Medulla oblongata (tissue), 1 donor: ENCODE measurements around the gene DENND4C.
"Not testable (repeated sequence)": the region's sequence is repeated elsewhere in the genome, so short reads cannot be mapped to it uniquely, and the experiment has no call there.

Source experiments
- DNase-seq: peaks from one replicate; pipeline ENCODE4 v3.0.0-alpha.2; 2015; ENCODE audit errors: extremely low spot score

DENND4C gene

DNA sequence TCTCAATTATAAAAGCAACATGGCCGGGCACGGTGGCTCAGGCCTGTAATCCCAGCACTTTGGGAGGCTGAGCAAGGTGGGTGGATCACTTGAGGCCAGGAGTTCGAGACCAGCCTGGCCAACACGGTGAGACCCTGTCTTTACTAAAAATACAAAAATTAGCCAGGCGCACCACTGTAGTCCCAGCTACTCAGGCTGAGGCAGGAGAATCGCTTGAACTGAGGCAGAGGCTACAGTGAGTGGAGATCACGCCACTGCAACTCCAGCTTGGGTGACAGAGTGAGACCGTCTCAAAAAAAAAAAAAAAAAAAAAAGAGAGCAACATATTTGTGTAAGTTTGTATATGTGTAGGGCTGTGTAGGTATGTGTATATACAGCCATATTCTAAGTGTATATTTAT, 142.1 kb downstream of the DENND4C start:
- DNase-seq = no peak

DNA sequence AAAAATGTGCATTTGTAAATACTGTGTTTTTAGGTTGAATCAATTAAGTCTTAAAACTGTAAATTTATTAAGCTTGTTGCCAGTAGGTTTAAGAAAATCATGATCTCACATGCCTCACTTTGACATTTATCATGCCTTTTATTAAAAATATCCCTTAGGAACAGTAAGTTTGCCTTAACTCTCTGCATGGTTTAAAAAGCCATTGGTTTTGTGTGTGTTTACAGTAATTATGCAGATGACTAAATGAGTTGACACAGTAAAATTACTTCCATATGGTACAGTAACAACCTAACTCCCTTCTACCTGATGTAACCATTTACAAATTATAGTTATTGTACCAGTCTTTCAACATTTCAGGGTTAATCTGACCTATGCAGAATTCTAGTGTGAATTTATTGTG, 143.0 kb downstream of the DENND4C start:
- no peak for DNase-seq

DNA sequence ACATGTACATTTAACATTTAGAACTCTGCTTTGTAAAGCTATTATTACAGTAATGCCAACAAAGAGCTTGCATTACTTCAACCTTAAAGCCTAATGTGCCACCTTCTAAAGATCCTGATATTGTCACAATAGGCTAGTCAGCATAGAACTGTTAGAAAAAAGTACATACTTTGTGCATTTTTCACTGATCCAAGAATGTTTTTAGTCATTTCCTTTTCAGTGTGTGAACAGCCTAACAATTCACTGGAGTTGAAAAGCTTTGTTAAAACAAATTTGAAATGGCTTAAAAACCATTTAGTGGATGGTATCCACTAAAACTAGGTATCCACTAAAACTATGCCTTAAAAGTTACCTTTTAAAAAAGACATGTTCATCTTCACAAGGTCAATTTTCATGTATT, 145.0 kb downstream of the DENND4C start:
- no peak for DNase-seq

DNA sequence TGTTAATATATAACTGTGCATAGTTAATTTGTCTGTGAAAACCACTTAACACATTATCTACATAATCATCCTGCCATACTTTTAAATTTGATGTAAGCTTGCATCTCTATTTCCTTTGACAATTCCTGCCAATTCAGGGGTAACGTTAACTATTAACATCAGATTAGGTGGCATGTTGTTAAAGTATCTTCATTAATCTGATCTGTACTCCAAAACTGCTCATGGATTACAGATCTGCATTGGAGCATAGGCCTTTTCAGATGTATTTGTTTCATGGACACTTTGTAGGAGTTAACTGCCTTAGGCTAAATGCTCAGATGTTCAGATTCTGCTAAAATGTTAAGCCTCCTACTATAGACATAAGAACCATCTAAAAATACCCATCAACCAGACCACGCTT, 146.4 kb downstream of the DENND4C start:
- DNase-seq = no peak

DNA sequence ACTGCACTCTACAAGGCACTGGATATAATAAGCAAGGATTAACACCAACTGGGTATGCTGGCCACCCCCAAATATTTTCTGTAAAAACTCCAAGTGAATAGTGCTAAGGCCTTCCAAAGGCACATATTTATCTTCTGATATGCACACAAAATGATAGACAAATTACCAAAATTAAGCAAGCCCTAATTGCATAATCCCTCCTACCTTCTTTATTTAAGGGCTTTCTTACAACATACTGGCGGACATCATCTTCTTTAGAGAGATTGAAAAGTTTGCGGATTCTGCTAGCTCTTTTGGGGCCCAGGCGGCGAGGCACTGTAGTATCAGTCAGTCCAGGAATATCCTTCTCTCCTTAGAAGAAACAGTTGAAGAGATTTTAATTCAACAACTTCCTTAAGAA, 147.7 kb downstream of the DENND4C start:
- DNase-seq = no peak

DNA sequence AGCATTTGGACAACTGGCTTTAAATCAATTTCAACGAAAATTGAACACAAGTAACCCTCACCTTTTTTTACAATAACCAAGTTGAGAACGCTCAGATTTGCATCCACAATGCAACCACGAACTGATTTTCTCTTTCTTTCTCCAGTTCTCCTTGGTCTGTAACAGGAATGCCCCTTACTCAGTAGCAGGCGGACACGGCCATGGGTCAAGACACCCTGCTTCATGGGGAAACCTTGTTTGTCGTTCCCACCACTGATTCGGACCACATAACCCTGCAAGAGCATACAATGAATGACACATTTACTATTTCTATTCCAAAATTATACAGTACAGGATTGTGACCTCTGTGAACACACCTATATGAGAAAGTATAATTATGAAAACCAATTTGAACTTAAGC, 148.2 kb downstream of the DENND4C start:
- no peak for DNase-seq

DNA sequence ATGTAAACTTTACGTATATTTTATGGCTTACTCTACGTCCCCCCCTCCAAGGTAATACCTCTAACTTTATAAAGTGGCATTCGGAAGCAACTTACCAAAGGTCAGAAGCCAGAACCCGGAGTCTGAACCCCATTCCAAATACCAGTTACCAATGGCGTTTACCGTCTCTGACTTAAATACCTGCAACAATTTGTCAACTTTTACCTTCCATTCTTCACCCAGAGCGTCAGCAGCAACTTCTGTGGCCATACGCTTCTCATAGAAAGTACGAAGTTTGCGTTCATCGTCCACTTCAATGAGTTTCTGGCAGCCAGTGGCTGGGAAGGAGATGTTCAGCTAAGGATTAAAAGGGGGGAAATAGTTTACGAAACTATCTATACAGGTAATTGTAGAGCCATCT, 148.8 kb downstream of the DENND4C start:
- DNase-seq = peak; percentile 21

DNA sequence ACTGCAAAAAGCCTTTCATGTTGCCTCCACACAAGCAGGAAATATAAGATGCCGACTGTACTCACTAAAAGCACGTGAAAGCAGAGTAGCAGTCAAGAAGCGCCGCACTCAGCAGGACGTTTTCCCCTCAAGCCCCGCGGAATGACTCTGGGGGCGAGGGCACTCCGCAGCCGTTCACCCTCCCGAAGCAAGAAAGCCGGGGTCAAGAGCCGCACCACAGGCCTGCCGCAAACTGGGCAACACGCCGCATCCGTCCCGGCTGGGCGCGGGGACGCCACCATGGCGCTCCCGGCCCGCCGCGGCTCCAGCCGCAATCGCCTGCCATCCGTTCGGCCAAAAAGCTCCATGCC, 149.2 kb downstream of the DENND4C start:
- DNase-seq = no peak

DNA sequence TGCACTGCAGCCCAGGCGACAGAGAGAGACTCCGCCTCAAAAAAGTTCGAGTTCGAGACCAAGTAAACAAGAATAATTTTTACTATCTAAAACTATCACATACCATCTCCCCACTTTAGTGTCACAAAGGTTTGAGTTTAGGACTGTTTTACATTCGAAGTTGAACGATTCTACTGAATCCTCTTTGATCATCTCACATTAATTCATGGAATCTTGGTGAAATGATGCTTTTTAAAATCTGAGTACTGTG, 150.3 kb downstream of the DENND4C start:
- DNase-seq = peak; percentile 8

DNA sequence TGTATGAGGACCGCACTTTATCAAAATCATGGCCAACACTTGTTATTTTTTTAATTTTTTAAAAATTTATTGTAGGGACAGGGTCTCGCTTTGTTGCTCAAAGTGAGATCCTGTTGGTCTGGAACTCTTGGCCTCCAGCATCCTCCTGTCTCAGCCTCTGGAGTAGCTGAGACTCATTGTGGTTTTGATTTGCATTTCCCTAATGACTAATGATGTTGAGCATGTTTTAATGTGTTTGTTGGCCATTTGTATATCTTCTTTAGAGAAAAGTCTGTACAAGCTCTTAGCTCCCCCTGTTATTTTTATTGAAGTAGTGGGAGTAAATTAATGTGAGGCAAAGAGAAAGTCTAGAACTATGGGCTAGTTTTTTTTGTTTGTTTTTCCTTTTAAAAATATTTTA, 151.2 kb downstream of the DENND4C start:
- DNase-seq = no peak

DNA sequence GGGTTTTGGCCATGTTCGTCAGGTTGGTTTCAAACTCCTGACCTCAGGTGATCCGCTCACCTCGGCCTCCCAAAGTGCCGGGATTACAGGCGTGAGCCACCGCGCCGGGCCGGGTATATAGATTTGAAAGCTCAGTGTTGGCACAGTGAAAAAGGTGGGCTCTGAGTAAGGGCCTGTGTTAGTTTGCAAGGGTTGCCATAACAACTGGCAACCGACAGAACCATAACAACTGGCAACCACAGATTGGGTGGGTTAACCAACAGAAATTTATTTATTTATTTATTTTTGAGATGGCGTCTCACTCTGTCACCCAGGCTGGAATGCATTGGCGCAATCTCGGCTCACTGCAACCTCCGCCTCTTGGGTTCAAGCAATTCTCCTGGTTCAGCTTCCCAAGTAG, 154.7 kb downstream of the DENND4C start:
- not testable (repeated sequence) for DNase-seq

DNA sequence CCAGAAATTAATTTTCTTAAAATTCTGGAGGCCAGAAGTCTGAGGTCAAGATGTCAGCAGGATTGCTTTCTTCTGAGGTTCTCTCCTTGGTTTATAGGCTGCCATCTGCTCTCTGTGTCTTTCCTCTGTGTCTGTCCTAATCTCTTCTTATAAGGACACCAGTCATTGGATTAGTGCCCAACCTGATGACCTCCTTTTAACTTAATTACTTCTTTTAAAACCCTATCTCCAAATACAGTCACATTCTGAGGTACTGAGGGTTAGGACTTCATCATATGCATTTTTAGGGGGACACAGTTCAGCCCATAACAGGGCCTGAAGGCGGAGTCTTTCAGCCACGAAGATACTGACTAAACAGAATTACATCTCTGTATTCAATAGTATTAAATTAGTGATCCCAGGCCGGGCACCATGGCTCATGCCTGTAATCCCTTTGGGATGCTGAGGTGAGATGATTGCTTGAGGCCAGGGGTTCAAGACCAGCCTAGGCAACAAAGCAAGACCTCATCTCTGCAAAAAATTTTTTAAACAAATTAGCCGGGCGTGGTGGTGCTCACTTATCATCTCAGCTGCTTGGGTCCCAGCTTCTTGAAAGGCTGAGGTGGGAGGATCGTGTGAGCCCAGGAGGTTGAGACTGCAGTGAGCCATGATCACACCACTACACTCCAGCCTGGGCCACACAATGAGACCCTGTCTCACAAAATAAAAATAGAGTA, 155.5 kb downstream of the DENND4C start:
- DNase-seq = no peak

DNA sequence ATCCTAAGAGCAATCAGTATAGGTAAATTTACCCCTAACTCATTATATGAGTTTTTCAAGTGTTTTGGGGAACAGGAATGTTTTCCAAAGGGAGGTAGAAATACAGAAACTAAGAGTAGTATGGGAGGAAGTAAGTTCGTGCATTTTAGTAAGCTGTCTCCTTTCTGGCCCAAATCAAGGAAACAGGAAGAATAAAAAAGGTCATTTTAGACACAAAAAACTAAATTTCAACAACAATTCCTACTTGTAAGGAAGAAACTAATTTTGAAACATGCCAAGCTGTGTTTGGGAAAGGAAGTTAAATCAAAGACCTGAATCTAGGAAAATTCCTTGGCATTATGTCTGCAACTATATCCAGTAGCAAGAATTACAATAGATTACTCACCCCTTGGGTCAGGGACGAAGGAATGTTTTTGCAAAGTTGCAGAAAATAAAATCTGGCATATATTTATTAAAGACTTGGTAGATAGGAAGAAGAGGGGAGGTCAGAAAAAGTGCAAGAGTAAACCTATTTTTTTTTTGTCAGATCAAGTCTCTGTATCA, 156.1 kb downstream of the DENND4C start:
- DNase-seq = no peak

DNA sequence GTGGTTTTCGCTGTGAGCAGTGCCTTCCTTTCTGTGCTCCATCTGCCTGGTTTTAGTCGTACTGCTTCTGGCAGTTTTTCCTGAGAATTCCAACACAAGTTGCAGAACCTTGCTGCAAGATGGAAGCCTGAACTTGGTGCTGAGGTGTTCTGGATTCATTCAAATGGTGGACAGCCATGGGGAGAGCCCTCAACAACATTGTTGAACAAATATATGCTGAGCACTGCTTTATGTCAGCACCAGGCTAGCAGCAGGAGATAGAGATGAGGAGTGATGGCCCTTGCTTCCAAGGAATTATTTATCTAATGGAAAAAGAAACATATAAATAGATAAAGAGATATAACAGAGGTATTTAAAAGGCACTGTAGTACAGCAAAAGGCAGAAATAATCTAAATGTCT, 156.8 kb downstream of the DENND4C start:
- no peak for DNase-seq

DNA sequence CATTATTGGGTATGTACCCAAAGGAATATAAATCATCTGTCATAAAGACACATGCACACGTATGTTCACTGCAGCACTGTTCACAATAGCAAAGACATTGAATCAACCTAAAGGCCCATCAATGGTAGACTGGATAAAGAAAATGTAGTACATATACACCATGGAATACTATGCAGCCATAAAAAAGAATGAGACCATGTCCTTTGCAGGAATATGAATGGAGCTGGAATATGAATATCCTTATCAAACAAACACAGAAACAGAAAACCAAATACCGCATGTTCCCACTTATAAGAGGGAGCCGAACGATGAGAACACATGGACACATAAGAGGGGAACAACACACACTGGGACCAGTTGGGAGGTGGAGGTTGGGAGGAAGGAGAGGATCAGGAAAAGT, 159.0 kb downstream of the DENND4C start:
- not testable (repeated sequence) for DNase-seq

DNA sequence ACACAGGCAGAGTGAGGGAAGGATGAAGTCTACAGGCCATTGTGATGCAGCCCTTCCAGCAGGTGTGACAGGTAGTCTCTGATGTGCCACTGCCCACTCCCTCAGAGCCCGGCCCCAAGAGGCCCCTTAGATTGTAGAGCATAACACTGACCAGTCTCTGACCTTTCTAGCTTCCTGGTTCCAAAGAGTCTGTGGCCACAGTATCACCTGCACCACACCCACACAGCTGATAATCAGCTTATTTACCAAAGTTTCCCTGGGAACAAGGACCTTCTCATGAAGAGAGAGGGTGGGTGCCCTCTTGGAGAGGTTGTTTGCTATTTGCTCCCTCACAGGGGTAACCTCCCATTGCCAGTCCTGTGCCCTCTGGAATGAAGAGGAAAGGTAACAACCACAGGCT, 167.4 kb downstream of the DENND4C start:
- no peak for DNase-seq

DNA sequence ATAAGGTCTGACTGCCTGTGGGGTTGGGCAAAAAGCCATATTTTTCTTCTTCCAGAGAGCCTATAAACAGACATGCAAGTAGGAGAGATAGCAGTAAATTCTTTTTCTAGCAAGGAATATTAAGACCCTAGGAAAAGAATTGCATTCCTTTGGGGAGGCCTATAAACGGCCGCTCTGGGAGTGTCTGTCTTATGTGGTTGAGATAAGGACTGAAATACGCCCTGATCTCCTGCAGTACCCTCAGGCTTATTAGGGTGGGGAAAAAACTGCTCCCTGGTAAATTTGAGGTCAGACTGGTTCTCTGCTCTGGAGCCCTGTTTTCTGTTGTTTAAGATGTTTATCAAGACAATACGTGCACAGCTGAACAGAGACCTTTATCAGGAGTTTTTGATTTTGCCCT, 172.7 kb downstream of the DENND4C start:
- not testable (repeated sequence) for DNase-seq

DNA sequence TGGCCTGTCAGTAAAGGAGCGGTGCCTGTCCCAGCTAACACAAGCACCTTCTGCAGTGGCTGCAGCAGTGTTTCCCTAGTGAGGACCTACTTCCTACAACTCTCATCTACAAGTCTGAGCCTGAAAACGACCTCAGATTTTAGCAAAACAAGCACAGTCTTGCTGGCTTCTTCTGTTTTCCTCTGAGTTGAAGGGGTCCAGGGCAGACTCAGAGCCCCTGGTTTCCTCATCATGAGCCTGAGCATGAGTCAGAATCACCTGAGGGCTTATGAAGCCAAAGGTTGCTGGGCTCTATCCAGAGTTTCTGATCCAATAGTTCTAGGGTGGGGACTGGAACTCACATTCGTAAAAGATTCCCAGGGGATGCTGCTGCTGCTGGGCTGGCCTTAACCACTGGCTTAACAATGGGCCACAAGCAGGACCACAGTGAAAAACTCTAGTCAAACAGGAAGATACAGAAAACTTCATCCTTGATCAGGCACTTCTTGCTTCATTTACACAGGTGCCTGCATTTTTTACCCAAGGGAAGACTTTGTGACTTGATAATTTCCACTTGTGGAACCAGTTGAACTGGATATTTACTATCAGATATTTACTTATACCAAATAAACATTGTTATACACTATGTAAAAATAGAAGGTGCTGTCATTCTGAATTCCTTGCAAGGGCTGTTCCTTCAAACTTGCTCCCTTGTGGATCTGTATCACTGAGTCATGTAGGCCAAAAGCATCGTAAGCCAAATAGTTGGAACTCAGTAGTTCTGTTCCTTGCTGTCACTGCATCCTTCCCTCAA, 174.0 kb downstream of the DENND4C start:
- no peak for DNase-seq

DNA sequence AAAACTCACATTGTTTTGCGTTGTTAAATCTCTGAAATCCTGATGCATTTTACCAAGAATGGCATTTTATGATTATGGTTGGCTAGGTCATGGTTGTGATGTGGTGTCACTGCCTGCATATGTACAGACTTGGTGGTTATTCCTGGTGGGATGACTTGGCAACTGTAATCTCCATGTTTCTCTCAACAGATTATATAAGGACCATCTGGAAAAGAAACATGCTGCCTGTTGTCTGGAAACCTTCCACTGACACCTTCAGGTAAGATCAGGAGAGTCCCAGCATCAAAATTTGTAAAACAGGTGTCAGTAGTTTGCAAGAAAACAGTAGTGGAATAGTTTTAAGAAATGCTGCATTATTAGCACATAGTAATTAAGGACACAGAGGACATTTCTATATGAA, 175.3 kb downstream of the DENND4C start:
- no peak for DNase-seq

DNA sequence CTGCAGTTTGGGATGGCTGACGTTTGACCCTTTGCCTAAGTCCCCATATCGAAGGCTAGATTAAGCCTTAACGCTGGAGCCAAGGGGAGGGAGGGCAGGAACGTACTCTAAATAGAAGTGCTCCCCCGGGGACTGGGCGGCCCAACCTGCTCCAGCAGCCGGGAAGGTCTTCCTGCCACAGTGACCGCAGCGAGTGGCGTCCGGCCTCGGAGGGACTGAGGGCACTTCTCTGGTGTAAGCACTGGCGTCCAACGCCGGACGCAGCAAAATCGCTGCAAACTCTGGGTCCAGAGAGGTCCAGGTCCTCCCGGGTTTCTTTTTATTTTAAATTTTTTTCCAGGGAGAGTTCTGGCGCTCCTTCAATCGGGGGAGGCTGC, 177.8 kb downstream of the DENND4C start:
- no peak for DNase-seq

DNA sequence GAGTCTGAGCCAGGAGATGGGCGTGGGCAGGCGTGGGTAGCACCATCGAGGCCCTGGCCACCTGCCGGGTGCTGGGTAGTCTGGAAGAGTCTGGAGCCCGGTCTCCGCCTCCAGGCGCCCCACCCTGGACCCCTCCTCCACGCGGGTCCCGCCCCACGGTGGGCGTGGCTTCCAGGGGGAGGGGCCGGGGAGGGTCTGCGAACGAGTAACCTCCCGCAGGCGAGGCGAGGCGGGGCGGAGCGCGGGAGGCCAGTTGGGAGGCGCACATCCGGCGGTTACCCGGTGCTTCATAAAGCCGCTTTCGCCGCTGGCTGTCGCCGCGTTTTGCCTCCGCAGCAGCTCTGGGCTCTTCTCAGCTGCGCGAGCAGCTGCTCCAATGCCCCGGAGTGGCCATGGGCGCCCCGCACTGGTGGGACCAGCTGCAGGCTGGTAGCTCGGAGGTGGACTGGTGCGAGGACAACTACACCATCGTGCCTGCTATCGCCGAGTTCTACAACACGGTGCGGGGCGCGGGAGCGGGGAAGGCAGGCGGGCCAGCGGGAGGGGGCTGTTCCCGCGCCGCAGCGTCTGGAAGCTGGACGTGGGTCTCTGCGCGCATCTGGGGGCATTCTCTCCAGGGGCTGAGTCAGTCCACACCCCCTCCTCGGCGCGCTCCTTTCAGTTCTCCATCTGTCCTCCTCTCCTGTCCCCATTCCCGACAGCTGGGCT, 178.4 kb downstream of the DENND4C start, which contains the start of gene ACER2:
TSS of gene ACER2 (plus strand) at position 317 of the 708 bp plus-strand sequence. CDS start at position 393, 76 bp downstream.
- DNase-seq = peak; percentile 94

DNA sequence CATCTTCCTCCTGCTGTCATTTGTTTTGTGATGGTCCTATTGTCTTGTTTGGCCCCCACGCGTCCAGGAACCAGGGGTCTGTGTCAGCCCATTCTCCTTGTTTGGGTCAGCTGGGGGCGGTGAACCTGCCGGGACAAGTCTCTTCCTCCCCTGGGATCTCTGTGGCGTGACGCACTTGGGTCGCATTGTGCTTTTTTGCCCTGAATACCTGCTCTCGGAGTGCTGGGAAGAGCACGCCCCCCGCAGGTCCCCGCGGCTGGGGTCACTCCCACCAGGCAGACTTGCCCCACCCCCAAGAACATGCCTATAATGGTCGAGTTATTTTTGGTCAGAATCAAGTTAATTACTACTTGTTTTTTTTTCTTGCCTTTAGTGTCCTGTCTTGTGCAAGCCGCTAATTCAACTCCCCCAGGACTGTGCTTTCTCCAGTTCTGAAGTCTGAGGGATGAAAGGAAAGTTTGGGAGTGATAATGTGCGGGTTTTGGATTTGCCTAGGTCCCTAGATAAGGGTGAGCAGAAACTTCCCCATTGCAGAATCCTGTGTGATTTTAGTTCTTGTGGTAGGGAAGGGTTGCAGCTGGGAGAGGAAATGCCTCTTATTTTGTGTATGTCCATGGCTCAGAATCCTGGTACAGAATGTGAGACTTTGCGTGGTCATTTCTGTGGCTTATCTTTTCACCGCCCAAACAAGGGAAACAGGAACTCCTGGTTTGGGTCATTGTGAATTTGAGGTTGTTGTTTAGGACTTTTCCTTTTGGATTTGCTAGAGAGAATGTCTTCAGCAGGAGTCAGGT, 179.1 kb downstream of the DENND4C start:
- peak; percentile 28 for DNase-seq
